LoVo (cell line): ENCODE results near the gene CELA3A.

Experiments used
- DNase-seq: peaks from one replicate; pipeline ENCODE4 v3.0.0-alpha.2; 2016; ENCODE audit warnings: low spot score

CELA3A gene

GRCh38 chr1:22051607-22052114 is 50.2 kb downstream of the CELA3A start:
- no peak for DNase-seq

DNA sequence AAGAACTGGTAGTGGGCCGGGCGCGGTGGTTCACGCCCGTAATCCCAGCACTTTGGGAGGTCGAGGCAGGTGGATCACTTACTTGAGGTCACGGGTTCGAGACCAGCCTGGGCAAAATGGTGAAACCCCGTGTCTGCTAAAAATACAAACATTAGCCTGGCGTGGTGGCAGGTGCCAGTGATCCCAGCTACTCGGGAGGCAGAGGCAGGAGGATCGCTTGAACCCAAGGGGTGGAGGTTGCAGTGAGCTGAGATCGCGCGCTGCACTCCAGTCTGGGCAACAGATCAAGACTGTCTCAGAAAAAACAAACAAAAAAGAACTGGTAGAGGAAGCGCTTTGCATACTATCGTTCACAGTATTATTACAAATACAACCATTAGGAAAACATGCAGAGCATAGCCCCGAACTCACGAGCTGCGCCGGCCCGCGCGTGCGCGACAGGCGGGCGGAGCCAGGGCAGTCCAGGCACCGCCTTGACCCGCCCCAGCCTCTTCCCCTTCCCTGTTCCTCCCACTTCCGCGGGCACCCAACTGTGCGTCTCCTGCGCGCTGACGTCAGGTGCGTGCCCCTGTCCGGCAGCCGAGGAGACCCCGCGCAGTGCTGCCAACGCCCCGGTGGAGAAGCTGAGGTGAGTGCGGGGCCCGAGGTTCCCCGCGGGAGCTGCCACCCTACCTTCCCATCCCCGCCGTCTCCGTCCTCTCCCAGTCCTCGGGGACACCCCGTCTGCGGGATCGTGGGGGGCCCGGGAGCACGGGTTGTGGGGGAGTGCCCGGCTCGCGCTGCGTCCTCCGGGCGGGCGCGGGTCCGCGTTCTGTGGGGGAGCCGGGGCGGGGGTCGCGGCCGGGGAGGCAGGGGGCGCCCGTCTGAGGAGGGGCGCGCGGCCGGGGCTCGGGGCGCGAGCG is 50.9 kb downstream of the CELA3A start, which contains the start of gene CDC42:
CDC42 (plus strand) TSS at position 595 of the 902 bp plus-strand sequence. CDS start 25,770 bp downstream, outside the sequence.
- DNase-seq, result peak; percentile 98

DNA sequence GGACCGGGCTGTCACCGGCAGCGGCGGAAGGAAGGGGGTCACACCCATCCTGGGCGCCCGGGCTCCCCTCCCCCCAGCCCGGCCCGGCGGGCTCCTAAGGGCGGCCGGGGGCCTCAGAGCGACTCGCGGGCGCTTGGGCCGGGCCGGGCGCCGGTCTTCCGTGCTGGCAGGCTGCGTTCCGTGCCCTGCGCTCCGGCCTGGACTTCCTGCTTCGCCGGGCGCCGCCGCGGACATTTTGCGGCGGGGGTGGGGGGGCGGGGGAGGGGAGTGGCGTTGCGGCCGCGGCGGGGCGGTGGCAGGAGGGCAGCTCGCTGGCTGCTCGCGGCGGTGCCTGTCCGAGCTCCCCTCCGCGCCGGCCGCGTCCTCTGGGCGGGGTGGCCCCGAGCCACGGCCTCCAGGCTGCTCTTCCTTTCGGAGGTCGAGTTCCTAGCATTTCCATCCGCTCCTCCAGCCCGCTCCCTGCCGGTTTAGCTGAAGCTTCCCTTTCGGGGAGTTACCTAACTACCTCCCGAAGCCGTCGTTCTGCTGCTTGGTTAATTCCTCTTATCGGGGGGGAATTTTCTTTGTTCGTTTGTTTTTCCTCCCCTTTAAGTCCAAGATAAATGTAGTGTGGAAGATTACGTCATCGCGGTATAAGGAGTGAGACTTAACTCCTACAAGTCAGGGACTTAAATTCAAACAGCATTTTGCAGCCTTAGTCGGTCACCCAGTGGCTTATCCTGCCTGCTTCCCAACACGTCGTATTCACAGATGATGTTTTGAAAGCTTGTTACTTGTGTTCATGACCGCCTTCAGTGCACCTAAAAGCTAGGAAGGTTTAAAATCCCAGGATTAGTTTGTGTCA is 51.8 kb downstream of the CELA3A start:
- DNase-seq, result peak; percentile 72

- no peak for DNase-seq
These were observed 52.7 kb downstream of the CELA3A start for GRCh38 chr1:22053861-22054770.

DNA sequence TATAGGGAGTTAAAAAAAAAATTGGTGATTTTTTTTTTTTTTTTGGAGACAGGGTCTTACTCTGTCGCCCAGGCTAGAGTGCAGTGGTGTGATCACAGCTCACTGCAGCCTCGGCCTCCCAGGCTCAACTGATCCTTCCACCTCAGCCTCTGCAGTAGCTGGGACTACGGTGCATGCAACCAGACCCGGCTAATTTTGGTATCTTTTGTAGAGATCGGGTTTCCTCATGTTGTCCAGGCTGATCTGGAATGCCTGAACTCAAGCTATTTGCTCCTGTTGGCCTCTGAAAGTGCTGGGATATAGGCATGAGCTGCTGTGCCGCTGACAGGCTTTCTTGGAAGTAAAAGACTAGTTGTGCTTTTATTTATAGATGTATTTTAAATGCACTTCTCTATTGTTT is 54.0 kb downstream of the CELA3A start:
- no peak for DNase-seq

GRCh38 chr1:22056043-22056442 is 54.6 kb downstream of the CELA3A start:
- no peak for DNase-seq

- no peak for DNase-seq
These were observed 55.5 kb downstream of the CELA3A start for GRCh38 chr1:22056936-22057335.

- DNase-seq, result no peak
These were observed 56.4 kb downstream of the CELA3A start for GRCh38 chr1:22057861-22058260.
